Measurements from ENCODE around the gene NLRP3.
A peak's percentile ranks its signal among the peaks of the same experiment; 100 is the strongest.
"Not testable (repeated sequence)": the region's sequence is repeated elsewhere in the genome, so short reads cannot be mapped to it uniquely, and the experiment has no call there.

NLRP3 gene

DNA sequence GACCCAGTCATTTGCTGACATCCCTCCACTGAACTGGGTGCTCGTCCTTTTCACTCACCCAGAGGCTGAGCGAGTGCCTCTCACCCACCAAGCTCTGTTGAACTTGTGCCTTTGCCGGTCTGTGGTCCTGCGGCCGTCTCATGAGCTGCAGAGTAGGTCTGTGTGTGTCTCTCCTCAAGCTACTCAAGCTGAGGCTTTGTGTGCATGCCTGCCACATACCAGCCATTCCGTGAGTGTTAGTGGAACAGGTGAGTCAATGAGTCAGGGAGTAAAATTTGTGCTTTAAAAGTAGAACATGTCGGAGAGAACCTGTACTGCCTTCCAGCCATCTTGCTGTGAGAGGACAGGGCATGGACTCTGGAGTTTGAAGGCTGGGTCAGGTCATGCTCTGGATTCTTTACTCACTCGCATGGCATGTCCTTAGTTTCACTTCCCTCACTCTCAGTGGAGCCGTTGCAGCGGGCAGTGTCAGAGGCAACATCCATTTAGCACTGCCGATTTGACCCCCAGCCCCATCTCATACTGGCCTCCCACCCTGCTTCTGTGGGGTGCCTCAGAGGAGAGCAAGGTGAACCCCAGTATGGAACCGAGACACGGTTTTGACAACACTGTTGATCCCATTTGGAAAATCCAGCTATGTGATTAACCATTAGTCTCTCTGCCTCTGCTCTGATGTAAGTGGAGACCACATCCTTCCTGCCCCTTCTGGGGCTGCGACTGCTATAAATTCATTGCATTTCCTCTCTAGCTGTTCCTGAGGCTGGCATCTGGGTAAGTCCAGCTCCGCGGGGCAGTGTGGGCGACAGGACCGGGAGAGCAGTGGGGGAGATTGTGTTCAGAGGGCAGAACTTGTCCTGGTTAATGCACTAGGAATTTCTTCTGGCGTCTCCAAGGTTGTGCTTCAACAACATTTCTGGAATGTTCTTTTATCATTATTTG, at the start of gene NLRP3:
NLRP3 (plus strand) TSS at position 751 of the 939 bp plus-strand sequence. CDS start 2,628 bp downstream, outside the sequence.
- no peak for DNase-seq

DNA sequence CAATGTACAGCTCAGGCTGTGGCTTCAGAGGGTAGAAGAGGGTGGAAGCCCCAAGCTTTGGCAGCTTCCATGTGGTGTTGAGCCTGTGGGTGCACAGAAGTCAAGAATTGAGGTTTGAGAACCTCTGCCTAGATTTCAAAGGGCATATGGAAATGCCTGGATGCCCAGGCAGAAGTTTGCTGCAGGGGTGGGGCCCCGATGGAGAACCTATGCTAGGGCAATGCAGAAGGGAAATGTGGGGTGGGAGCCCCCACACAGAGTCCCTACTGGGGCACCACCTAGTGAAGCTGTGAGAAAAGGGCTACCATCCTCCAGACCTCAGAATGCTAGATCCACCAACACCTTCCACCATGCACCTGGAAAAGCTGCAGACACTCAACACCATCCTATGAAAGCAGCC, 49.6 kb upstream of the NLRP3 start:
- not testable (repeated sequence) for DNase-seq

- no peak for DNase-seq
These were observed 48.9 kb upstream of the NLRP3 start for GRCh38 chr1:247366926-247367645.

- DNase-seq, result no peak
These were observed 48.1 kb upstream of the NLRP3 start for GRCh38 chr1:247367786-247368422.

DNA sequence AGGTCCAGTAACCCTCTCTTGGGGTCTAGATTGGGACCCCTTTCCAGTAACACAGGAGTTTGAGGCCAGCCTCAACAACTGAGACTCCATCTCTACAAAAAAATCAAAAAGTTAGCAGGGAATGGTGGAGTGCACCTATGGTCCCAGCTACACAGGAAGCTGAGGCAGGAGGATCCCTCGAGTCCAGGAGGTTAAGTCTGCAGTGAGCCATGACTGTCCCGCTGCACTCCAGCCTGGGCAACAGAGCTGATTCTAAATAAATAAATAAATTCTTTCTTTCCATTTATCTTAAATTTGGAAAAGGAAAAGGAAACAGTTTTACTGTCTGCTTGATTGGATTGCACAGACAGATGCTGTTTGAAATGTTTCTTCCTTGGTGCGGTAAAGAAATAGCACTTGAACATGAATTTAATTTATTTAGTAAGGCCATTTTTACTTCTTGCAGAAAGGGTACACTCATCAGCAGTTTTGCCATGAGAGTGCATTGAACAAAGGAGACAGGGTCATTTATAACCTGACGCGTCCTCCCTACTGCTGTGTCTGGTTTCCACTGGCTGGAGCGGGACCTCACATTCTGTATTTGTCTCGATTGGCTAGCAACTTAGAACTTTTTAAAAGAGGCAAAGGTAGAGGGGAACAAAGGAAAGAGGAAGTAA, 47.4 kb upstream of the NLRP3 start:
- no peak for DNase-seq

GRCh38 chr1:247370786-247371732, 44.9 kb upstream of the NLRP3 start:
- DNase-seq, result no peak

GRCh38 chr1:247371801-247372259, 44.1 kb upstream of the NLRP3 start:
- DNase-seq, result no peak

- no peak for DNase-seq
These were observed 42.2 kb upstream of the NLRP3 start for GRCh38 chr1:247373721-247374141.

DNA sequence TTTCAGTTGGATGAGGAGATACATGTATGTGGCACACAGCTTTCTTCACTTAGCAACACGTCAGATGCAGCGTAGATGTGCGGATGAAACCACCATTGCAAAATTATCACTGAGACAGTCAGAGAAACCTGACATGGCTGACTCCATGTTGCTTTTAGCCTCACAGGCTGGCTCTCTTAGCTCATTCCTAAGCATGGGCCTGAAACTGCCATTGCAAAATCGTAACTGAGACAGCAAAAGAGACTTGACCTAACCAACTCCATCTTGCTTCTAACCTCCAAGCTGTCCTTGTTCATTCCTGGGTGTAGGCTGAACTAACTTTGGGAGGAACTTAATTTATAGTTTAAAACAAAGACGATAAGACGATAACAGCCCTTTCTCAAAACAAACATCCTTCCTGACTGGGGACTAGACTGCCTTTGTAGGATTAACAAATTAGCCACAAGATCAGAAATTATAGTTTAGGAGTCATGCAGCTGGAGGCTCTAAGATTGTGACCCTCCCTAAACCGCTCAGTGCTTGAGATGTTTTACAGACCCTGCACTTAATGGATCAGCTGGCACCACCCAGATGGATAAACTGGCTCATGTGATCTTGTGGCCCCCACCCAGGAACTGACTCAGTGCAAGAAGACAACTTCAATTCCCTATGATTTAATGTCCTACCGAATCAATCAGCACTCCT, 41.2 kb upstream of the NLRP3 start:
- DNase-seq, result not testable (repeated sequence)

DNA sequence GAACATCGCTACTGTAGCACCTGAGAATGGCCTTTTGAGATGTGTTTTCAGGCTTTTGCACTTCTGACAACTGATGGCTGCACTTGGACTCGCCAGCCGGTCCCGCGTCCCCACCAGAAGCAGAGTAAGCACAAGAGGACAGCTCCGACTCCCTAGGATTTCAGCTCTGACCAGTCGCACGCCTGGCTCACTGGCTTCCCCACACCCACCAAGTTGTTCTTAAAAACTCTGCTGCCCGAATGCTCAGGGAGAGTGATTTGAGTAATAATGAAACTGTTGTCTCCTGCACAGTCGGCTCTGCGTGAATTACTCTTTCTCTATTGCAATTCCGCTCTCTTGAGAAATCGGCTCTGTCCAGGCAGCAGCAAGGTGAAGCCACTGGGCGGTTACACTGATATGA, 40.2 kb upstream of the NLRP3 start:
- DNase-seq, result peak; percentile 0

GRCh38 chr1:247376659-247377058, 39.3 kb upstream of the NLRP3 start:
- no peak for DNase-seq

DNA sequence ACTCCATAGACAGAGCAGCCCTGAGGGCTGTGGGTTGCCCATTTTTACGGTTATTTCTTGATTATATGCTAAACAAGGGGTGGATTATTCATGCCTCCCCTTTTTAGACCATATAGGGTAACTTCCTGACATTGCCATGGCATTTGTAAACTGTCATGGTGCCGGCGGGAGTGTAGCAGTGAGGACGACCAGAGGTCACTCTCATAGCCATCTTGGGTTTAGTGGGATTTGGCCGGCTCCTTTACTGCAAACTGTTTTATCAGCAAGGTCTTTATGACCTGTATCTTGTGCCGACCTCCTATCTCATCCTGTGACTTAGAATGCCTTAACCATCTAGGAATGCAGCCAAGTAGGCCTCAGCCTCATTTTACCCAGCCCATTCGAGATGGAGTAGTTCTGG, 38.3 kb upstream of the NLRP3 start:
- DNase-seq, result not testable (repeated sequence)

GRCh38 chr1:247378334-247379073, 37.5 kb upstream of the NLRP3 start:
- no peak for DNase-seq

- no peak for DNase-seq
These were observed 30.7 kb upstream of the NLRP3 start for GRCh38 chr1:247385283-247385682.

- DNase-seq, result no peak
These were observed 29.8 kb upstream of the NLRP3 start for GRCh38 chr1:247386217-247386616.

GRCh38 chr1:247386687-247387086, 29.3 kb upstream of the NLRP3 start:
- DNase-seq, result no peak

DNA sequence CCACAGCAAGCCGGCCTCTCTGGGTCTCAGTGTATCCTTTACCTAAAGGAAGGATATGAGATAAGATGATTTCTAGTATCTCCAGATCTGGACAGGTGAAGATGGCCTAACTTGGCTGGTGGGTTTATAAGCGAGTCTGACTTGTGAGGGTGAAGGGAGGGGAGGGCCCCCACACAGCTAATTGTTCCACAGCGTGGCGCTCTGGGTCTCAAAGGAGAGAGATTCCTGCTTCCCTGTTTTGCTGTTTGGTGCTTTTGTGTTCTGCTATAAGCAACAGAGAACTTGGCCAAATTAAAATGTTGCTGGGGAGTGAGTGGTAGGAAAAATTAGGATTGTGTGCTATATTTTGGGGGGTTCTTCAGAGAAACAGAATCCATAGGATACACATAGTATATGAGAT, 28.9 kb upstream of the NLRP3 start:
- no peak for DNase-seq

GRCh38 chr1:247387565-247387964, 28.4 kb upstream of the NLRP3 start:
- DNase-seq, result no peak

- DNase-seq, result peak; percentile 37
These were observed 25.7 kb upstream of the NLRP3 start for GRCh38 chr1:247390116-247390791.

- DNase-seq, result no peak
These were observed 25.0 kb upstream of the NLRP3 start for GRCh38 chr1:247390996-247391395.
